Measurements from ENCODE around the gene ZNF365. TPM values are rescaled to one million over a fixed set of nuclear protein-coding genes. Genes with fewer than 3 reads are reported as not detected.

The ZNF365 gene
- total RNA-seq, 1 experiment from 2014 or later: 4.0 TPM

GRCh38 chr10:62424026-62424425, 49.9 kb downstream of the ZNF365 start:
- no TSS peak for BruUV-seq (replicated peaks)
- no peak for DNase-seq
- Mint-ChIP-seq H3K9me3 (ENCODE audit: low read depth, unreplicated experiment) (peaks cover 7% of the 10 kb centered on the region), H3K36me3 (ENCODE audit: insufficient read depth, unreplicated experiment) (no peaks in the 10 kb centered on the region), H3K4me1 (ENCODE audit: low read depth, unreplicated experiment) (peaks cover 23% of the 10 kb centered on the region), H3K4me3 (ENCODE audit: low read depth, unreplicated experiment) (no peak overlapping the region), H3K27ac (ENCODE audit: unreplicated experiment) (no peak overlapping the region), H3K27me3 (ENCODE audit: unreplicated experiment) (no peaks in the 10 kb centered on the region)
- intact Hi-C loops (cut with micrococcal nuclease; ENCODE audit: unreplicated experiment): loop anchor here (2.0 kb wide), 1 partner anchor 159 kb away; no protein-coding TSS in a partner anchor
- TF ChIP-seq CTCF (IDR thresholded peaks at IDR 0.05; ENCODE audit: unreplicated experiment): no peak
- CTCF ChIA-PET: interaction anchor here (0.7 to 1.1 kb wide), 4 partner anchors 9 to 155 kb away, joined by 3 to 6 read pairs (median 4); partner anchors contain the start of gene RTKN2

GRCh38 chr10:62426086-62426485, 51.9 kb downstream of the ZNF365 start:
- peak; percentile 12 for DNase-seq
- BruUV-seq (replicated peaks): no TSS peak
- H3K4me1 Mint-ChIP-seq (ENCODE audit: low read depth, unreplicated experiment): peaks cover 23% of the 10 kb centered on the region
- intact Hi-C loops (cut with micrococcal nuclease; ENCODE audit: unreplicated experiment): loop anchor here (5.0 kb wide), 1 partner anchor 389 kb away; no protein-coding TSS in a partner anchor
- CTCF ChIA-PET: interaction anchor here (0.6 to 1.4 kb wide), 4 partner anchors 12 to 794 kb away, joined by 3 to 5 read pairs (median 3); no protein-coding TSS in a partner anchor
- TF ChIP-seq CTCF (IDR thresholded peaks at IDR 0.05; ENCODE audit: unreplicated experiment): no peak
- H3K27me3 Mint-ChIP-seq (ENCODE audit: unreplicated experiment): no peaks in the 10 kb centered on the region
- H3K9me3 Mint-ChIP-seq (ENCODE audit: low read depth, unreplicated experiment): peaks cover 5% of the 10 kb centered on the region
- no peak overlapping the region for H3K27ac Mint-ChIP-seq (ENCODE audit: unreplicated experiment)
- no peaks in the 10 kb centered on the region for H3K36me3 Mint-ChIP-seq (ENCODE audit: insufficient read depth, unreplicated experiment)
- no peak overlapping the region for H3K4me3 Mint-ChIP-seq (ENCODE audit: low read depth, unreplicated experiment)

GRCh38 chr10:62426600-62426999, 52.4 kb downstream of the ZNF365 start:
- Mint-ChIP-seq H3K4me1 (ENCODE audit: low read depth, unreplicated experiment) (peaks cover 24% of the 10 kb centered on the region), H3K36me3 (ENCODE audit: insufficient read depth, unreplicated experiment) (no peaks in the 10 kb centered on the region), H3K27me3 (ENCODE audit: unreplicated experiment) (no peaks in the 10 kb centered on the region), H3K4me3 (ENCODE audit: low read depth, unreplicated experiment) (no peak overlapping the region), H3K9me3 (ENCODE audit: low read depth, unreplicated experiment) (peaks cover 5% of the 10 kb centered on the region), H3K27ac (ENCODE audit: unreplicated experiment) (no peak overlapping the region)
- DNase-seq: no peak
- no TSS peak for BruUV-seq (replicated peaks)
- CTCF ChIA-PET: interaction anchor here (0.6 to 1.4 kb wide), 4 partner anchors 12 to 374 kb away, joined by 3 to 5 read pairs (median 3); no protein-coding TSS in a partner anchor
- no peak for TF ChIP-seq CTCF (IDR thresholded peaks at IDR 0.05; ENCODE audit: unreplicated experiment)
- intact Hi-C loops (cut with micrococcal nuclease; ENCODE audit: unreplicated experiment): loop anchor here (5.0 kb wide), 1 partner anchor 389 kb away; no protein-coding TSS in a partner anchor

- peaks cover 46% of the 10 kb centered on the region for H3K4me1 Mint-ChIP-seq (ENCODE audit: low read depth, unreplicated experiment)
- CTCF ChIA-PET: no interaction called here
These were observed 56.7 kb downstream of the ZNF365 start for GRCh38 chr10:62430881-62431280.

More at GRCh38 chr10:62430881-62431280, 56.7 kb downstream of the ZNF365 start:
- Mint-ChIP-seq H3K36me3 (ENCODE audit: insufficient read depth, unreplicated experiment) (peaks cover 4% of the 10 kb centered on the region), H3K27me3 (ENCODE audit: unreplicated experiment) (no peaks in the 10 kb centered on the region), H3K9me3 (ENCODE audit: low read depth, unreplicated experiment) (peaks cover 5% of the 10 kb centered on the region), H3K4me3 (ENCODE audit: low read depth, unreplicated experiment) (no peak overlapping the region), H3K27ac (ENCODE audit: unreplicated experiment) (no peak overlapping the region)
- TF ChIP-seq CTCF (IDR thresholded peaks at IDR 0.05; ENCODE audit: unreplicated experiment): no peak
- no peak for DNase-seq
- intact Hi-C loops (cut with micrococcal nuclease; ENCODE audit: unreplicated experiment): no loop called here
- BruUV-seq (replicated peaks): no TSS peak
